HG03457 (cell line): ENCODE results near the gene ACAT2.
"Not testable (repeated sequence)": the region's sequence is repeated elsewhere in the genome, so short reads cannot be mapped to it uniquely, and the experiment has no call there.

ENCODE experiments used
- ATAC-seq: cut with Tn5 transposase; IDR thresholded peaks from one replicate; pipeline ENCODE4 v1.9.1; 2021; ENCODE audit warnings: moderate number of reproducible peaks; ENCODE audit not compliant: unreplicated experiment

Gene ACAT2

GRCh38 chr6:159762681-159763293, 942 bp downstream of the ACAT2 start:
- ATAC-seq: no peak

GRCh38 chr6:159766906-159767305, 5.1 kb downstream of the ACAT2 start:
- ATAC-seq: no peak

- no peak for ATAC-seq
Measured at GRCh38 chr6:159769470-159769869, 7.6 kb downstream of the ACAT2 start.

GRCh38 chr6:159772196-159772595, 10.4 kb downstream of the ACAT2 start:
- no peak for ATAC-seq

GRCh38 chr6:159777240-159777904, 15.5 kb downstream of the ACAT2 start:
- ATAC-seq: no peak

- ATAC-seq: no peak
Measured at GRCh38 chr6:159778131-159778530, 16.3 kb downstream of the ACAT2 start.

GRCh38 chr6:159778542-159779103, 16.8 kb downstream of the ACAT2 start:
- no peak for ATAC-seq

GRCh38 chr6:159788276-159788675, 26.4 kb downstream of the ACAT2 start:
- no peak for ATAC-seq

- ATAC-seq: peak; percentile 3
Measured at GRCh38 chr6:159788753-159789376, 27.0 kb downstream of the ACAT2 start.

GRCh38 chr6:159789377-159790148, 27.7 kb downstream of the ACAT2 start, which contains the start of gene TCP1:
TSS of gene TCP1 (minus strand) at chr6:159789602. CDS start at chr6:159789468, 134 bp downstream.
- ATAC-seq: peak; percentile 59

- peak; percentile 83 for ATAC-seq
Measured at GRCh38 chr6:159790149-159790955, 28.5 kb downstream of the ACAT2 start, which contains the start of gene MRPL18. TSS of gene MRPL18 (plus strand) at chr6:159790467. CDS start at chr6:159790588, 121 bp downstream.

- ATAC-seq: no peak
Measured at GRCh38 chr6:159790956-159791598, 29.2 kb downstream of the ACAT2 start.

GRCh38 chr6:159794976-159795375, 33.1 kb downstream of the ACAT2 start:
- not testable (repeated sequence) for ATAC-seq

GRCh38 chr6:159797554-159797953, 35.7 kb downstream of the ACAT2 start:
- no peak for ATAC-seq

- ATAC-seq: no peak
Measured at GRCh38 chr6:159800141-159800865, 38.5 kb downstream of the ACAT2 start, which contains the start of gene PNLDC1. TSS of gene PNLDC1 (plus strand) at chr6:159800276. CDS start at chr6:159800308, 32 bp downstream.

- no peak for ATAC-seq
Measured at GRCh38 chr6:159801935-159802334, 40.1 kb downstream of the ACAT2 start.

- no peak for ATAC-seq
Measured at GRCh38 chr6:159804504-159804903, 42.7 kb downstream of the ACAT2 start.

GRCh38 chr6:159805440-159806020, 43.7 kb downstream of the ACAT2 start:
- no peak for ATAC-seq
